Measurements from ENCODE around the gene UBTD2.

The UBTD2 gene

GRCh38 chr5:172166030-172166826, 117.3 kb downstream of the UBTD2 start:
- DNase-seq = no peak

GRCh38 chr5:172165465-172165864, 118.1 kb downstream of the UBTD2 start:
- no peak for DNase-seq

GRCh38 chr5:172164769-172165212, 118.8 kb downstream of the UBTD2 start:
- no peak for DNase-seq

- DNase-seq = no peak
Observed at GRCh38 chr5:172163346-172163745, 120.2 kb downstream of the UBTD2 start.

- no peak for DNase-seq
Observed at GRCh38 chr5:172162987-172163343, 120.6 kb downstream of the UBTD2 start.

GRCh38 chr5:172162323-172162986, 121.1 kb downstream of the UBTD2 start:
- DNase-seq = no peak

- DNase-seq = no peak
Observed at GRCh38 chr5:172160506-172160905, 123.1 kb downstream of the UBTD2 start.

All from stimulated activated CD4-positive, alpha-beta T cell treated with anti-CD3 and anti-CD28 coated beads, Interleukin-4, amount 100 ng/mL, for 24 hours (primary cell).